Measurements from ENCODE around the gene SND1.

Gene SND1

DNA sequence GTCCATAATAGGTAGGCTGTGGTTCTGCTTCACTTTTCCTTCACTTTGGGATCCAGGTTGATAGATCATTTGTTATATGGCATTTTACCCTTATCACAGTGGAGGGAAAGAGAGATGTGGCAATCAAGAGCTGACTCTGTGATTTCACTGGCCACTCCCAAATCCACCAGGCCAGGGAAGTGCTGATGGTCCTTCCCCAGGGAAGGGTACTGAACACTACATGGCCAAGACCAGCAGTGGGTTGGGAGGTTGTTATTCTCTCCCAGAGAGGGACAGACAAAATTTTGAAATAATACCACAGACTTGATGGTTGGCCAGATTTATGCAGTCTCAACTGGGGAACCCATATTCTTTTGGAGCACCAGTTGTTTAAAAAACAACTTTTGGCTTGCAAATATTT is 102.5 kb downstream of the SND1 start:
- Histone ChIP-seq H2BK120ac (ENCODE audit: low read depth, low read length) (no peak overlapping the region), H2AFZ (ENCODE audit: low read depth, low read length) (no peak overlapping the region), H3K4me3 (ENCODE audit: insufficient read depth in 1 of 2, low read depth in 1 of 2, low read length in 2 of 2) (no peak overlapping the region), H4K91ac (ENCODE audit: low read length) (no peak overlapping the region), H2AK5ac (ENCODE audit: low read length, severe bottlenecking) (no peak overlapping the region), H3K36me3 (ENCODE audit: control insufficient read depth in 1 of 2, insufficient read depth in 2 of 2, low read depth in 1 of 2, low read length in 2 of 2) (peaks cover 3 to 9% of the 10 kb centered on the region in 2 experiments), H3K4me1 (ENCODE audit: control insufficient read depth, insufficient read depth, low read depth, low read length) (peaks cover 5% of the 10 kb centered on the region), H2BK5ac (ENCODE audit: low read depth, low read length, poor library complexity, severe bottlenecking) (no peak overlapping the region), H3K4ac (ENCODE audit: low read depth in 1 of 2, low read length in 2 of 2) (no peak overlapping the region), H2BK12ac (ENCODE audit: low read length in 2 of 2) (no peak overlapping the region), H3K27me3 (ENCODE audit: control insufficient read depth in 1 of 2, insufficient read depth in 1 of 2, low read length in 2 of 2) (no peaks in the 10 kb centered on the region), H3K9ac (ENCODE audit: low read length) (no peak overlapping the region), H3K79me1 (replicated peaks; ENCODE audit: low read length, poor library complexity, severe bottlenecking) (peaks cover 13% of the 10 kb centered on the region), H3K9me3 (ENCODE audit: control insufficient read depth, low read length) (no peaks in the 10 kb centered on the region), H4K8ac (ENCODE audit: low read length) (no peak overlapping the region), H2BK15ac (ENCODE audit: low read depth, poor library complexity, severe bottlenecking) (no peak overlapping the region), H3K23ac (ENCODE audit: low read length in 2 of 2) (no peak overlapping the region), H3K18ac (ENCODE audit: low read depth in 1 of 2, low read length in 2 of 2) (no peak overlapping the region), H3K27ac (ENCODE audit: low read length, poor library complexity, severe bottlenecking) (no peak overlapping the region), H3K4me2 (ENCODE audit: low read length, poor library complexity, severe bottlenecking) (no peak overlapping the region), H3K14ac (ENCODE audit: low read length in 2 of 2) (no peak overlapping the region)
- DNase-seq = no peak

DNA sequence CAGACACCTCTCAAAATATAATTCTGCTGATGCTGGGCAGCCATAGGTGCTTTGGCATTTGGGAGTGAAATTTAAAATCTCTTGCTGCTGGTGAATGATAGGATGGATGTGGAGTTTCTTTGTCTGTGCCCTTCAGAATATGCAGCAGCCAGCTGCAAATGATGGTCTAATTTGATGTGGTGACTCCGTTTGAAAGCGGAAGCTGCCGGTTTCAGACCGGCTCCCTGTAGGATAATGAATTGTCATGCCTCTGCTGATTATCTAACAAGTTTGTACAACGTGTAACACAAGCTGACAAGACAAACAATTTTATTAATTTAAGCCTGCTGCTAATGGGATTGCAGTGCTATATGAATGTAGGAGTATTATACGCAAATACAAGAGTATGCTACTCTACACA is 103.5 kb downstream of the SND1 start:
- H3K4me1 ChIP-seq (ENCODE audit: control insufficient read depth, insufficient read depth, low read depth, low read length) = peaks cover 8% of the 10 kb centered on the region
- no peak for DNase-seq
- WGBS = 80% methylated on average over 4 of the region's 6 CpGs
- H2BK120ac ChIP-seq (ENCODE audit: low read depth, low read length) = no peak overlapping the region
- no peaks in the 10 kb centered on the region for H3K9me3 ChIP-seq (ENCODE audit: control insufficient read depth, low read length)
- H4K91ac ChIP-seq (ENCODE audit: low read length) = no peak overlapping the region
- H2AK5ac ChIP-seq (ENCODE audit: low read length, severe bottlenecking) = no peak overlapping the region
- H4K8ac ChIP-seq (ENCODE audit: low read length) = no peak overlapping the region
- peaks cover 16% of the 10 kb centered on the region for H3K79me1 ChIP-seq (replicated peaks; ENCODE audit: low read length, poor library complexity, severe bottlenecking)
- H3K27me3 ChIP-seq (ENCODE audit: control insufficient read depth in 1 of 2, insufficient read depth in 1 of 2, low read length in 2 of 2) = no peaks in the 10 kb centered on the region
- no peak overlapping the region for H2BK12ac ChIP-seq (ENCODE audit: low read length in 2 of 2)
- no peak overlapping the region for H3K4ac ChIP-seq (ENCODE audit: low read depth in 1 of 2, low read length in 2 of 2)
- no peak overlapping the region for H2AFZ ChIP-seq (ENCODE audit: low read depth, low read length)
- no peak overlapping the region for H3K9ac ChIP-seq (ENCODE audit: low read length)
- peaks cover 0 to 3% of the 10 kb centered on the region in 2 experiments for H3K36me3 ChIP-seq (ENCODE audit: control insufficient read depth in 1 of 2, insufficient read depth in 2 of 2, low read depth in 1 of 2, low read length in 2 of 2)
- H3K4me2 ChIP-seq (ENCODE audit: low read length, poor library complexity, severe bottlenecking) = no peak overlapping the region
- H3K27ac ChIP-seq (ENCODE audit: low read length, poor library complexity, severe bottlenecking) = no peak overlapping the region
- no peak overlapping the region for H3K14ac ChIP-seq (ENCODE audit: low read length in 2 of 2)
- H3K18ac ChIP-seq (ENCODE audit: low read depth in 1 of 2, low read length in 2 of 2) = no peak overlapping the region
- H2BK15ac ChIP-seq (ENCODE audit: low read depth, poor library complexity, severe bottlenecking) = no peak overlapping the region
- H2BK5ac ChIP-seq (ENCODE audit: low read depth, low read length, poor library complexity, severe bottlenecking) = no peak overlapping the region
- no peak overlapping the region for H3K4me3 ChIP-seq (ENCODE audit: insufficient read depth in 1 of 2, low read depth in 1 of 2, low read length in 2 of 2)
- H3K23ac ChIP-seq (ENCODE audit: low read length in 2 of 2) = no peak overlapping the region

DNA sequence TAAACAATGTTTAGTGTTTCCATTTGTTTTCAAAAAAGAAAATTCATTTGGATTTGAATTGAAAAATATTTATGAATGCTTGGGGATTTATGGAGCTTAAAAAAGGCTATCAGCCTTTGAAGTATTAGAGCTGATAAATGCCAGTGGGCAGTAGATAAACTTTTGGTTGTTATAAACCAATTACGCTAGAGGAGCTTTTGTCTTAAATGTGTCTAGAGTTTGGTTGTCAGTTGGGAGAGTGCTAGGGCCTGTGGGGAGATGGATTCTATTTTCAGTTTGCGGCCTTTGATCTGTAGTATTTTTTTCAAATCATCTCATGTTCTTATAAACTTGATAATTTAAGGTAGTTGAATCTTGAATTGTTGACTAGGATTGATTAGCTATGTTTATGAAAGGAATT is 104.0 kb downstream of the SND1 start:
- H3K4me2 ChIP-seq (ENCODE audit: low read length, poor library complexity, severe bottlenecking) = no peak overlapping the region
- H3K9ac ChIP-seq (ENCODE audit: low read length) = no peak overlapping the region
- no peak overlapping the region for H2BK15ac ChIP-seq (ENCODE audit: low read depth, poor library complexity, severe bottlenecking)
- no peak overlapping the region for H3K4ac ChIP-seq (ENCODE audit: low read depth in 1 of 2, low read length in 2 of 2)
- H3K79me1 ChIP-seq (replicated peaks; ENCODE audit: low read length, poor library complexity, severe bottlenecking) = peaks cover 16% of the 10 kb centered on the region
- WGBS = 86% methylated on average over 1 of the region's 2 CpGs
- no peaks in the 10 kb centered on the region for H3K27me3 ChIP-seq (ENCODE audit: control insufficient read depth in 1 of 2, insufficient read depth in 1 of 2, low read length in 2 of 2)
- H2BK5ac ChIP-seq (ENCODE audit: low read depth, low read length, poor library complexity, severe bottlenecking) = no peak overlapping the region
- peaks cover 0 to 3% of the 10 kb centered on the region in 2 experiments for H3K36me3 ChIP-seq (ENCODE audit: control insufficient read depth in 1 of 2, insufficient read depth in 2 of 2, low read depth in 1 of 2, low read length in 2 of 2)
- no peak overlapping the region for H3K4me3 ChIP-seq (ENCODE audit: insufficient read depth in 1 of 2, low read depth in 1 of 2, low read length in 2 of 2)
- H3K18ac ChIP-seq (ENCODE audit: low read depth in 1 of 2, low read length in 2 of 2) = no peak overlapping the region
- H4K91ac ChIP-seq (ENCODE audit: low read length) = no peak overlapping the region
- no peak for DNase-seq
- H3K23ac ChIP-seq (ENCODE audit: low read length in 2 of 2) = no peak overlapping the region
- no peak overlapping the region for H3K27ac ChIP-seq (ENCODE audit: low read length, poor library complexity, severe bottlenecking)
- H2BK12ac ChIP-seq (ENCODE audit: low read length in 2 of 2) = no peak overlapping the region
- H3K14ac ChIP-seq (ENCODE audit: low read length in 2 of 2) = no peak overlapping the region
- no peaks in the 10 kb centered on the region for H3K9me3 ChIP-seq (ENCODE audit: control insufficient read depth, low read length)
- no peak overlapping the region for H4K8ac ChIP-seq (ENCODE audit: low read length)
- no peak overlapping the region for H2BK120ac ChIP-seq (ENCODE audit: low read depth, low read length)
- H2AFZ ChIP-seq (ENCODE audit: low read depth, low read length) = no peak overlapping the region
- H3K4me1 ChIP-seq (ENCODE audit: control insufficient read depth, insufficient read depth, low read depth, low read length) = peaks cover 8% of the 10 kb centered on the region
- H2AK5ac ChIP-seq (ENCODE audit: low read length, severe bottlenecking) = no peak overlapping the region

DNA sequence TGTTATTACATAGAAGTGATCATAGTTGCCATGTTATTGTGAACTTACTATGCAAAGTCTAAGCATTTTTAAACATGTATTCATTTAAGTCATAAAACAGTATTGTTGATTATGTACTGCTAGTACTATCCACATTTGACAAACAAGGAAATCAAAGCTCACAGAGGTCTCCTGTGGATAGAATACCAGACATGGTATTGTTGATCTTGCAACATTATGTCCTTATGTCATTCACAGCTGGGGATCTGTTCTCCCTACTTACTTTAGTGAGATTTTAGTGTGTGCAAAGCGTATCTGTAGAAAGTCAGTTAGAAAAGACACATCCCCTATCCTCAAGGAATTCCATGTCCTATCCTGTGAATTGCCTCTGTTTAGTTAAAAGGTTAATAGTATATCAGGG is 106.1 kb downstream of the SND1 start:
- no peak overlapping the region for H3K27ac ChIP-seq (ENCODE audit: low read length, poor library complexity, severe bottlenecking)
- H3K9ac ChIP-seq (ENCODE audit: low read length) = no peak overlapping the region
- no peak overlapping the region for H2BK12ac ChIP-seq (ENCODE audit: low read length in 2 of 2)
- H3K4me1 ChIP-seq (ENCODE audit: control insufficient read depth, insufficient read depth, low read depth, low read length) = peaks cover 6% of the 10 kb centered on the region
- H2AFZ ChIP-seq (ENCODE audit: low read depth, low read length) = no peak overlapping the region
- no peak overlapping the region for H3K4ac ChIP-seq (ENCODE audit: low read depth in 1 of 2, low read length in 2 of 2)
- H3K27me3 ChIP-seq (ENCODE audit: control insufficient read depth in 1 of 2, insufficient read depth in 1 of 2, low read length in 2 of 2) = no peaks in the 10 kb centered on the region
- H3K23ac ChIP-seq (ENCODE audit: low read length in 2 of 2) = no peak overlapping the region
- H2BK15ac ChIP-seq (ENCODE audit: low read depth, poor library complexity, severe bottlenecking) = no peak overlapping the region
- no peaks in the 10 kb centered on the region for H3K9me3 ChIP-seq (ENCODE audit: control insufficient read depth, low read length)
- H3K14ac ChIP-seq (ENCODE audit: low read length in 2 of 2) = no peak overlapping the region
- no peak overlapping the region for H2BK5ac ChIP-seq (ENCODE audit: low read depth, low read length, poor library complexity, severe bottlenecking)
- no peak overlapping the region for H3K18ac ChIP-seq (ENCODE audit: low read depth in 1 of 2, low read length in 2 of 2)
- DNase-seq = no peak
- H3K79me1 ChIP-seq (replicated peaks; ENCODE audit: low read length, poor library complexity, severe bottlenecking) = peaks cover 19% of the 10 kb centered on the region
- H4K91ac ChIP-seq (ENCODE audit: low read length) = no peak overlapping the region
- H2BK120ac ChIP-seq (ENCODE audit: low read depth, low read length) = no peak overlapping the region
- no peaks in the 10 kb centered on the region for H3K36me3 ChIP-seq (ENCODE audit: control insufficient read depth in 1 of 2, insufficient read depth in 2 of 2, low read depth in 1 of 2, low read length in 2 of 2)
- H2AK5ac ChIP-seq (ENCODE audit: low read length, severe bottlenecking) = no peak overlapping the region
- no peak overlapping the region for H3K4me2 ChIP-seq (ENCODE audit: low read length, poor library complexity, severe bottlenecking)
- H4K8ac ChIP-seq (ENCODE audit: low read length) = no peak overlapping the region
- no peak overlapping the region for H3K4me3 ChIP-seq (ENCODE audit: insufficient read depth in 1 of 2, low read depth in 1 of 2, low read length in 2 of 2)
- WGBS = 100% methylated on average over 1 of the region's 1 CpG
